Subcutaneous abdominal adipose tissue (tissue), 5 donors: ENCODE measurements around the gene MORN1.
A peak's percentile ranks its signal among the peaks of the same experiment; 100 is the strongest.

Experiments
- H3K27ac ChIP-seq: one replicate; pipeline ENCODE4 v1.7.0; 2013; ENCODE audit warnings: low read depth, mild to moderate bottlenecking, inconsistent platforms, low read length, moderate library complexity
- H3K27me3 ChIP-seq, 5 donors: one replicate each; pipeline ENCODE4 v1.7.0; 2013; ENCODE audit warnings: low read length in 5 of 5, inconsistent platforms in 1 of 5; ENCODE audit not compliant: control insufficient read depth in 5 of 5, insufficient read depth in 4 of 5
- H3K36me3 ChIP-seq, 5 donors: one replicate each; pipeline ENCODE4 v1.7.0; 2013; ENCODE audit warnings: low read length in 5 of 5; ENCODE audit not compliant: control insufficient read depth in 5 of 5, insufficient read depth in 5 of 5
- H3K4me1 ChIP-seq, 5 donors: one replicate each; pipeline ENCODE4 v1.7.0; 2013; ENCODE audit warnings: low read length in 5 of 5, mild to moderate bottlenecking in 3 of 5, moderate library complexity in 1 of 5; ENCODE audit not compliant: control insufficient read depth in 5 of 5, insufficient read depth in 5 of 5
- H3K4me3 ChIP-seq, 5 donors: one replicate each; pipeline ENCODE4 v1.7.0; 2013; ENCODE audit warnings: low read length in 5 of 5, low read depth in 1 of 5
- H3K9ac ChIP-seq, 5 donors: one replicate each; pipeline ENCODE4 v1.7.0; 2013; ENCODE audit warnings: low read length in 5 of 5, mild to moderate bottlenecking in 4 of 5, moderate library complexity in 3 of 5
- H3K9me3 ChIP-seq, 5 donors: one replicate each; pipeline ENCODE4 v1.7.0; 2013; ENCODE audit warnings: low read length in 5 of 5; ENCODE audit not compliant: control insufficient read depth in 5 of 5
- donor health status: healthy.
- donor health status: healthy.
- donor health status: healthy.
- donor health status: healthy.
- donor health status: healthy.

The MORN1 gene

GRCh38 chr1:2322581-2323211 lies 68.7 kb downstream of the MORN1 start:
- H3K27ac ChIP-seq = peak overlapping the region; percentile 84
- H3K4me1 ChIP-seq = peaks cover 3 to 61% (median 58%) of the 10 kb centered on the region in 5 donors
- no peaks in the 10 kb centered on the region for H3K9me3 ChIP-seq
- H3K27me3 ChIP-seq = peaks cover 0 to 2% (median 0%) of the 10 kb centered on the region in 5 donors
- H3K4me3 ChIP-seq = no peak overlapping the region
- H3K9ac ChIP-seq = peak overlapping the region in 2 of 5 donors; percentile 30 to 69
- no peaks in the 10 kb centered on the region for H3K36me3 ChIP-seq

DNA sequence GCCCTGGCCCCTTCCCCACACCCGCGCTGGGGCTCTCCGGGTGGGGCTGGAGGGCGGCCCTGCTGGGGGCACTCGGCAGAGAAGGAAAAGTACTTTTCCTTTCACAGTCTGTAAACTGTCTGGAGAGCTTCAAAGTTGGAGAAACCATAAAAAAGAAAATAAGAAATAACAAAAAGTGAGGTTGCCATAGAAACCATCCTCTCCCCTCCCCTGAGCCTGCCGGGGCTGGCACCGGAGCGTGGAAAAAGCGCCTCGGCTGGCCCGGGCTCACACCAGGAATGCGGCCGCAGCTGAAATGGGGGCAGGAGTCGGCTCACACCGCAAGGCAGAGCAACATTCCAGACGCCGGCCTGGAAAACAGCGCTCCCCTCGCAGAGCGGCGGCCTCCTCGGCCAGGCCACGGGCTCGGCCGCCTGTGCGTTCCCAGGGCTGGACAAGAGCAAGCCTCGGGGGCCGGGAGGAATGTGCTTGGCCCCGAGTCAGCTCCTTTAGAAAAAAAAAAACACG lies 69.2 kb downstream of the MORN1 start:
- Histone ChIP-seq H3K27ac (peak overlapping the region; percentile 84), H3K9me3 (no peaks in the 10 kb centered on the region), H3K4me1 (peaks cover 3 to 67% (median 64%) of the 10 kb centered on the region in 5 donors), H3K4me3 (peak overlapping the region in 1 of 5 donors; percentile 6), H3K27me3 (peaks cover 0 to 2% (median 0%) of the 10 kb centered on the region in 5 donors), H3K36me3 (no peaks in the 10 kb centered on the region), H3K9ac (peak overlapping the region in 3 of 5 donors; percentile 26 to 69 (median 30))

DNA sequence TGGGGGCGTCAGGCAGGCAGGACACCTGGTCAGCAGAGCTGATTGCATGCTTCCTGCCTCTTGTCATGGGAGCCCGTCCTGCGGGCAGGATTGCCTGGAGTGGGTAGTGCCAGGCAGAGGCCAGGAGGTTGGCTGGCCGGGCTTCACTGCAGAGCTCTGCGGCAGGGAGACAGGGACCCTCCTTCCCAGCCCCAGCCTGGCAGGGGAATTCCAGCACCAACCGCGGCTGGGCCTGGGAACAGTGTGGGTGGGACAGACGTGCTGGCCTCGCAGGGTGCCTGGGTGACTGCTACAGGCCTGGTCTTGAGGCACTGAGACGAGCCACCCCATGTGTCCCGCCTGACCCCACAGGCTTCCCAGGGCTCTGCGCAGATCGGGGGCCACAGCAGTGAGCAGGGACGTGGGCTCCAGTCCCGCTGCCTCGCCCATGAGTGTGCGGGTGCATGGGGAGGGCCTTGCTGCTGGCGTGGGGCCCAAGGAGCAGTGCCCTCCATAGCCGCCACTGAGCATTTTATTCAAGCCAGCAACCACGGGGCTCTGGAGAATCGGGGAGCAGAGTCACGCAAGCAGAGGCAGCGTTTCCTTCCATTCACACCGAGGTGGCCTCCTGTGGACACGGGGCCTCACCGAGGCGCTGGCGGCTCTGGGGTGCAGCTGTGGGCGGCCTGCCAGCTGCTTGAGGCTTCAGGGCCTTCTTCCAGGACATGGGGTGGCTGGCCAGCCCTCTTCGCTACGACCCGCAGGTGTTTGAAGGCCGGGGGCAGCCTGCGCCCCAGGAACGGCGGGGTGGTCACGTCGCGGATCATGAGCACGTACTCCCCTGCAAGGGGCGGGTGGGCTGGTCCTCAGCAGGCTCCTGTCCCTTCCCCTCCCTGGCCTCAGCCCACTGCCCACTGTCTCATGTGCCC lies 70.3 kb downstream of the MORN1 start:
- no peaks in the 10 kb centered on the region for H3K36me3 ChIP-seq
- H3K27ac ChIP-seq = peak overlapping the region; percentile 84
- peaks cover 0 to 2% (median 0%) of the 10 kb centered on the region in 5 donors for H3K27me3 ChIP-seq
- H3K4me3 ChIP-seq = peak overlapping the region in 2 of 5 donors; percentile 11 to 34
- peak overlapping the region in 3 of 5 donors; percentile 13 to 67 (median 14) for H3K9ac ChIP-seq
- peaks cover 3 to 76% (median 74%) of the 10 kb centered on the region in 5 donors for H3K4me1 ChIP-seq
- H3K9me3 ChIP-seq = no peaks in the 10 kb centered on the region

GRCh38 chr1:2320006-2320405 lies 71.3 kb downstream of the MORN1 start:
- H3K4me1 ChIP-seq = peaks cover 3 to 85% (median 83%) of the 10 kb centered on the region in 5 donors
- H3K9ac ChIP-seq = no peak overlapping the region
- peaks cover 0 to 2% (median 0%) of the 10 kb centered on the region in 5 donors for H3K27me3 ChIP-seq
- no peaks in the 10 kb centered on the region for H3K9me3 ChIP-seq
- no peak overlapping the region for H3K4me3 ChIP-seq
- no peaks in the 10 kb centered on the region for H3K36me3 ChIP-seq
- H3K27ac ChIP-seq = no peak overlapping the region

DNA sequence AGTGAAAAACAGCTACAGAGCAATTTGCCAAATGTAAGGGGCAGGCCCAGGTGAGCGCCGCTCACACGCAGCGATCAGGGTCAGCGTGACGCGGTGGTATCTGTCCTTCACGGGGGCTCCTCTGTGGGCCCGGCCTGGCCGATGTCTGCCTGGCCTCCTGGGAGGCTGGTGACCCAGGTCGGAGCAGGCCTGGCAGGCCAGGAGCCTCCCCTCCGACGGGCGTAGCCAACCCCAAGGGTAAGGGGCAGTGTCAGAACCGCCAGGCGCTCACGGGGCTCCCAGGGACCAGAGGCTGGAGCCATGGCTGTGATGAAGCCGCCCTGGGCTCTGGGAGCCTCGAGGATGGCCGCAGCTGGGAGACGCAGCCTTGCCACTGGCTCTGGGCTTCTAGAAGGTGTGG lies 72.1 kb downstream of the MORN1 start:
- Histone ChIP-seq H3K4me3 (no peak overlapping the region), H3K36me3 (no peaks in the 10 kb centered on the region), H3K9ac (peak overlapping the region in 2 of 5 donors; percentile 35 to 45), H3K27me3 (peaks cover 0 to 2% (median 0%) of the 10 kb centered on the region in 5 donors), H3K4me1 (peaks cover 3 to 86% (median 84%) of the 10 kb centered on the region in 5 donors), H3K9me3 (no peaks in the 10 kb centered on the region), H3K27ac (no peak overlapping the region)

GRCh38 chr1:2318314-2319278 lies 72.8 kb downstream of the MORN1 start:
- Histone ChIP-seq H3K4me3 (no peak overlapping the region), H3K9me3 (no peaks in the 10 kb centered on the region), H3K27me3 (peaks cover 0 to 2% (median 0%) of the 10 kb centered on the region in 5 donors), H3K4me1 (peaks cover 4 to 92% (median 91%) of the 10 kb centered on the region in 5 donors), H3K9ac (peak overlapping the region in 2 of 5 donors; percentile 45 to 62), H3K27ac (no peak overlapping the region), H3K36me3 (no peaks in the 10 kb centered on the region)

- peaks cover 0 to 2% (median 0%) of the 10 kb centered on the region in 5 donors for H3K27me3 ChIP-seq
- H3K9ac ChIP-seq = peak overlapping the region in 2 of 5 donors; percentile 16 to 69
- no peak overlapping the region for H3K27ac ChIP-seq
- no peaks in the 10 kb centered on the region for H3K36me3 ChIP-seq
- H3K4me1 ChIP-seq = peaks cover 5 to 92% (median 91%) of the 10 kb centered on the region in 5 donors
- H3K9me3 ChIP-seq = no peaks in the 10 kb centered on the region
- no peak overlapping the region for H3K4me3 ChIP-seq
These were observed 73.9 kb downstream of the MORN1 start for GRCh38 chr1:2317230-2318065.

GRCh38 chr1:2316451-2316961 lies 74.8 kb downstream of the MORN1 start:
- Histone ChIP-seq H3K9ac (peak overlapping the region in 2 of 5 donors; percentile 32 to 69), H3K36me3 (no peaks in the 10 kb centered on the region), H3K27ac (peak overlapping the region; percentile 65), H3K4me3 (no peak overlapping the region), H3K9me3 (no peaks in the 10 kb centered on the region), H3K27me3 (no peaks in the 10 kb centered on the region), H3K4me1 (peaks cover 1 to 92% (median 91%) of the 10 kb centered on the region in 5 donors)
